Left hindlimb (tissue), 1 donor: Measurements from ENCODE around the gene BSG.
"Not testable (repeated sequence)": the region's sequence is repeated elsewhere in the genome, so short reads cannot be mapped to it uniquely, and the experiment has no call there.

Source experiments
- DNase-seq: peaks from one replicate; pipeline ENCODE4 v3.0.0-alpha.2; 2018

BSG gene

GRCh38 chr19:572743-573518 is 535 bp downstream of the BSG start:
- DNase-seq, result peak; percentile 66

GRCh38 chr19:573519-573825 is 1.1 kb downstream of the BSG start:
- no peak for DNase-seq

- no peak for DNase-seq
Measured at GRCh38 chr19:574658-575526, 2.5 kb downstream of the BSG start.

GRCh38 chr19:575527-576506 is 3.4 kb downstream of the BSG start:
- DNase-seq, result no peak

- no peak for DNase-seq
Measured at GRCh38 chr19:576768-577438, 4.5 kb downstream of the BSG start.

GRCh38 chr19:577439-578392 is 5.3 kb downstream of the BSG start:
- no peak for DNase-seq

- no peak for DNase-seq
Measured at GRCh38 chr19:579111-579841, 6.9 kb downstream of the BSG start.

GRCh38 chr19:579842-580155 is 7.4 kb downstream of the BSG start:
- no peak for DNase-seq

- DNase-seq, result no peak
Measured at GRCh38 chr19:580274-580835, 8.0 kb downstream of the BSG start.

GRCh38 chr19:581399-582111 is 9.2 kb downstream of the BSG start:
- DNase-seq, result no peak

GRCh38 chr19:582497-583197 is 10.3 kb downstream of the BSG start:
- DNase-seq, result no peak

GRCh38 chr19:583198-583967 is 11.0 kb downstream of the BSG start:
- DNase-seq, result no peak

- DNase-seq, result no peak
Measured at GRCh38 chr19:583968-584239, 11.5 kb downstream of the BSG start.

GRCh38 chr19:584240-585001 is 12.0 kb downstream of the BSG start:
- no peak for DNase-seq

- not testable (repeated sequence) for DNase-seq
Measured at GRCh38 chr19:585146-585545, 12.8 kb downstream of the BSG start.

- no peak for DNase-seq
Measured at GRCh38 chr19:585551-586110, 13.2 kb downstream of the BSG start.

- peak; percentile 80 for DNase-seq
Measured at GRCh38 chr19:588093-588740, 15.8 kb downstream of the BSG start.
